GM21381 (cell line): ENCODE data around the gene TMIGD3.
"Not testable (repeated sequence)": the region's sequence is repeated elsewhere in the genome, so short reads cannot be mapped to it uniquely, and the experiment has no call there.

ENCODE experiments used
- ATAC-seq: cut with Tn5 transposase; IDR thresholded peaks from one replicate; pipeline ENCODE4 v1.9.1; 2021; ENCODE audit warnings: mild to moderate bottlenecking, moderate library complexity; ENCODE audit not compliant: unreplicated experiment

Gene TMIGD3

GRCh38 chr1:111503585-111504060, at the start of gene TMIGD3, which contains the start of gene ADORA3:
TMIGD3 (minus strand) TSS chr1:111503633; CDS start chr1:111503354, 279 bp downstream.
ADORA3 (minus strand) TSS chr1:111503633; CDS start chr1:111503354, 279 bp downstream.
- no peak for ATAC-seq

- no peak for ATAC-seq
Measured at GRCh38 chr1:111553196-111553595, 49.8 kb upstream of the TMIGD3 start.

- ATAC-seq, result no peak
Measured at GRCh38 chr1:111552587-111552986, 49.2 kb upstream of the TMIGD3 start.

- no peak for ATAC-seq
Measured at GRCh38 chr1:111551623-111552411, 48.4 kb upstream of the TMIGD3 start.

GRCh38 chr1:111547786-111548185, 44.4 kb upstream of the TMIGD3 start:
- ATAC-seq, result not testable (repeated sequence)

GRCh38 chr1:111542187-111542586, 38.8 kb upstream of the TMIGD3 start:
- ATAC-seq, result no peak

GRCh38 chr1:111541721-111542120, 38.3 kb upstream of the TMIGD3 start:
- ATAC-seq, result no peak

- ATAC-seq, result no peak
Measured at GRCh38 chr1:111540928-111541327, 37.5 kb upstream of the TMIGD3 start.

- no peak for ATAC-seq
Measured at GRCh38 chr1:111538343-111539025, 35.1 kb upstream of the TMIGD3 start.

- ATAC-seq, result no peak
Measured at GRCh38 chr1:111535256-111536191, 32.1 kb upstream of the TMIGD3 start.

GRCh38 chr1:111520053-111520452, 16.6 kb upstream of the TMIGD3 start:
- ATAC-seq, result no peak

GRCh38 chr1:111517469-111518225, 14.2 kb upstream of the TMIGD3 start:
- ATAC-seq, result no peak

- ATAC-seq, result no peak
Measured at GRCh38 chr1:111516005-111516535, 12.6 kb upstream of the TMIGD3 start.

GRCh38 chr1:111515291-111516004, 12.0 kb upstream of the TMIGD3 start:
- ATAC-seq, result no peak

- no peak for ATAC-seq
Measured at GRCh38 chr1:111513410-111514020, 10.1 kb upstream of the TMIGD3 start.

GRCh38 chr1:111512931-111513330, 9.5 kb upstream of the TMIGD3 start:
- no peak for ATAC-seq

- ATAC-seq, result no peak
Measured at GRCh38 chr1:111512132-111512889, 8.9 kb upstream of the TMIGD3 start.

GRCh38 chr1:111511370-111511769, 7.9 kb upstream of the TMIGD3 start:
- no peak for ATAC-seq
